Measurements from ENCODE around the gene CORO6. TPM values are rescaled to one million over a fixed set of nuclear protein-coding genes. Genes with fewer than 3 reads are reported as not detected.
"Not testable (repeated sequence)": the region's sequence is repeated elsewhere in the genome, so short reads cannot be mapped to it uniquely, and the experiment has no call there.

Gene CORO6
- 0.35 TPM for total RNA-seq

DNA sequence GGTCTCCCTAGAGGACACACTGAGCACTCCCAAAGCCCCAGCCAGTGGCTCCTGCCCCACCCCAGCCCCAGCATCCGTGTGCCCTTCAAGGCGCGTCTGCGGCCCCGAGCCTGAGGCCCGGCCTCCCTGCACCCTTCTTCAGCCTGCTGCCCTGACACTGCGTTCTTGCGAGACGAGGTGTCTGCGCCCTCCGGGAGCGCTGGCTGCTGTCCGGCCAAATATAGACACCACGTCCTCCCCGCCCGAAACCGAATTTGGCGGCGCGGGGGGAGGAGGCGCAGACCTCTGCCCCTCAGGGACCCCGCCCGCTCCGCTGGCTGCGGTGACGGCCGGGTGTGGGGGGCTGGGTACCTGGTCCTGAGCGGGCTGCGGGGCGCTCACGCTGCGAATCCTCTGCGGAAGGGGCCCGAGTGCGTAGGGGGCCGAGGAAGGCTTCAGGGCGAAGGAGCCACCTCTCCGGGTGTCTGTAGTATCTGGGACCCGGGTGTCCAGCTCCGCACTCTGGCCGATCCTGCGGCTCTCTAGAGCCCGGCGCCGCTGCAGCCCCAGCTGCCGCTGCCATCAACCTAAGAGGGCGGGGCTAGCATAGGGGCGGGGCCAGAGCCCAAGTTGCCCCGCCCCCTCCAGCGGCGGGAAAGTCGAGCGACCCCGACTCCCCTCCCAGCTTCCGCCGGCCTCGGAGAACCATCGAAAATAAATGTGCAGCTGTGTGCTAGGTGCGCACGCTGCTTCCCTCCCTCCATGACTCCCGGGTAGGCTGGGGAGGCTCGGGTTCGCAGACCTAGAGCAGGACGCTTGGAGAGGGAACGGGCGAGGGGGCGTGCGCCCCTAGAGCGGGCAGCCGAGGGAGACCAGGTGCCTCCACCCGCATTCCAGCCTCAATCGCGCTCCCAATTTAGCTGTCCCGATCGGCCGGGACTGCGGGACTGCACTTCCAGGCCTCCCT lies at the start of gene CORO6:
Gene CORO6, minus strand, starts transcription at position 576 of the 946 bp plus-strand sequence. CDS start 1,491 bp downstream, outside the sequence.
- DNase-seq (ENCODE audit: low spot score) = no peak
- ATAC-seq = peak; percentile 41

GRCh38 chr17:29671661-29672060 lies 48.9 kb upstream of the CORO6 start:
- DNase-seq (ENCODE audit: low spot score) (no peak), ATAC-seq (no peak)

- ATAC-seq = no peak
- DNase-seq (ENCODE audit: low spot score) = no peak
Observed at GRCh38 chr17:29669266-29669665, 46.6 kb upstream of the CORO6 start.

DNA sequence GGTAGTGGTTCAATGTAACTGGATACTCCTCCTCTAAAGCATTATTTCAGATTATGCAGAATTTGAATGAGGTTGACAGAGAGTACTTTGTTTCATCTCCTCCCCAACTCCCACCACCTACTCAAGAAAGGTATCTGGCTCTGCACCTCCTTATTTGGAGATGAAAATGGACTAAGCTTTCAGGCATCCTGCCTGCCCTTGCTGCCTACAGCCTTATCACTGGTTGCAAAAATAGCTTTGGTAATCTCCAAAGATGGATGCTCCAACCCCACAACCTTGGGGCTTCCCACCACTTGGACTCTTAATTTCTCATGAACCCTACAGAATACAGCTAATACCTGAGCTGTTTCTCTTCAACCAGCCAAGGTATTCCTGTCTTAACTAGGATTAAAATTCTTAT lies 45.3 kb upstream of the CORO6 start:
- ATAC-seq = no peak

DNA sequence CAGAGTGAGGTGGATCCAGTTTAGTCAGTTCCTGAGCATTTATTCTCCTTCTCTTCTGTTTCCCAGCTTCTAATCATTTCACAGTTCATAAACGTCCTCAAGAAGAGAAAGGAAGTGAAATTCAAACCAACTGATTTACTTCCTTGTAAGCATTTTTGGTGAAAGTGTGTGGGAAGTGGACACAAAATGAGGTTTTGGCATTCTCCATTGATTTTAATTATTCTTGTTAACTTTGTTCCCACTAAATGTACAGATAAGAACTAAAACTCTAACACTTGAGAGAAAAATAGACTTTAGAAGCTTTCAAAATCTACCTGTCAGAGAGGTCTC lies 42.7 kb upstream of the CORO6 start:
- DNase-seq (ENCODE audit: low spot score) (no peak), ATAC-seq (no peak)

More for the DNA sequence above, 45.3 kb upstream of the CORO6 start:
- DNase-seq (ENCODE audit: low spot score) = no peak

DNA sequence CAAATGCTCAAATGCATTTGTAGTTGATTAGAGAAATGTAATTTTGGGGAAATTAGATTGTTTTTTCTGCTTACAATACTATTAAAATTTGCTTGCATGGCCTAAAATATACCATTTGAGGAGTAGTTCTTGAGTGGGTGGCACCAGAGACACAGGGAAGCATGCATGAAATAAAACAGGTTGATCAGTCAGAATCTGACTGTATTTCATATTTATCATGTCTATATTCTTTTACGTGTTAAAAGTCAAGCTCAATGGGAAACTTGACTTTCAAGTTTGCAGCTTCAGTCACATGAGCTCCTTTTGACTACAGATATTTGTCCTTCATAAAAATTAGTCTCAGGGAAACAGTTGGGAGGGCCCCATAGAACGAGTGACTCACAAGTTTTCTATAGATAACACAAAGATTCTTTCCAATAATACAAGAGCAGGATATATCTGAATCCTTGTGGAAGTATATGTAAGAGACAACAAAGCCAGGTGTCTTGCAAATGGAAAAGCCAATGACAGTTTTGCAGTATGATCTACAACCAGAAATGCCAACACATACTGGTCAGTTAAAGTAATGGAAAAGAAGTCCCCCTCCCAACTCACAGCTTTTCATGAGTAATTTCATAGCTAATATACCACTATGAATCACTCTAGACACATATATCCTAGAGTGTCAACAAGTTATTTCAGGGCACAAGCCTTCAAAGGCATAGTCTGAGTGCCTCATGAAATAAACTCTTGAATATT lies 42.2 kb upstream of the CORO6 start:
- no peak for ATAC-seq
- no peak for DNase-seq (ENCODE audit: low spot score)

GRCh38 chr17:29663155-29663554 lies 40.4 kb upstream of the CORO6 start:
- no peak for DNase-seq (ENCODE audit: low spot score)
- peak; percentile 28 for ATAC-seq

GRCh38 chr17:29661213-29661612 lies 38.5 kb upstream of the CORO6 start:
- no peak for DNase-seq (ENCODE audit: low spot score)
- peak; percentile 26 for ATAC-seq

DNA sequence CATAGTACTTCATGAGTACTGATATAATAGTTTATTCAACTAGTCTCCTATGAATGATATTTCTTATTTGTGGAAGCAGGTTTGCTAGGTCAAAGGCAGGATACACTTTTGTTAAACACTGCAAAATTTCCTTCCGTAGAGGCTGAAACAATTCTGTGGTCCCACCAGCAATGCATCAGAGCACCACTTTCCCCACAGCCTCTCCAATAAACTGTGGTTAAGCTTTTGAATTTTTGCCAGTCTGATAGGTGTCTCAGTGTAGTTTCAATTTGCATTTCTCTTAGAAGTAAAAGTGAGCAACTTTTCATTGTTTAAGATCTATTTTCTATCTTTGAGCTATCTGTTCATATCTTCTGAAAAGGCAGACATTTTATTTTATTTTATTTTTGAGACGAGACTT lies 36.4 kb upstream of the CORO6 start:
- ATAC-seq = no peak
- no peak for DNase-seq (ENCODE audit: low spot score)

DNA sequence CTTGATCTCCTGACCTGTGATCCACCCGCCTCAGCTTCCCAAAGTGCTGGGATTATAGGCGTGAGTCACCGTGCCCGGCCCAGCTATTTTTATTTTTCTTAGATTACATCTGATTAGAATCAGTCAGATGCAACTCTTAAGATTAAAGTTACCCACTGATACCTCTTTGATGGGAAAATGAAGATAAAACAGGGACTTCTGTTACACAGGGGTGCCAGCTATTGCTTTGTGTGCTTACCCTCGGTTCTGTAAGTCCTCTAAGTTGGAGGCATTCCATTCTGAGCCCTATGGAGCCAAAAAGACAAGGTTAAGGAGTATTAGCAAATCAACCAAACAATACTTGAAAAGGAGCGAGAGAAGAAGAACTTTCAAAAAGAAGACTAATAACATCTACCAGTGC lies 32.6 kb upstream of the CORO6 start:
- ATAC-seq (no peak), DNase-seq (ENCODE audit: low spot score) (no peak)

- ATAC-seq = no peak
- no peak for DNase-seq (ENCODE audit: low spot score)
Observed at GRCh38 chr17:29653995-29654714, 31.4 kb upstream of the CORO6 start.

GRCh38 chr17:29652976-29653375 lies 30.3 kb upstream of the CORO6 start:
- DNase-seq (ENCODE audit: low spot score) (no peak), ATAC-seq (no peak)

DNA sequence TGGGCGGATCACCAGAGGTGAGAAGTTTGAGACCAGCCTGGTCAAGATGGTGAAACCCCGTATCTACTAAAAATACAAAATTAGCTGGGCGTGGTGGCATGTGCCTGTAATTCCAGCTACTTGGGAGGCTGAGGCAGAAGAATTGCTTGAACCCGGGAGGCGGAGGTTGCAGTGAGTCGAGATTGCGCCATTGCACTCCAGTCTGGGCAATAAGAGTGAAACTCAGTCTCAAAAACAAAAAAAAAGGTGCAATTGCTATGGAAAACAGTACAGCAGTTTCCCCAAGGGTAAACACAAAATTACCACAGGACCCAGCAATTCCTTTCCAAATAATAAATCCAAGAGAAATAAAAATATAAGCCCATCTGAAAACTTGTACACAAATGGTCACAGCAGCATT lies 29.2 kb upstream of the CORO6 start:
- not testable (repeated sequence) for DNase-seq (ENCODE audit: low spot score); ATAC-seq

DNA sequence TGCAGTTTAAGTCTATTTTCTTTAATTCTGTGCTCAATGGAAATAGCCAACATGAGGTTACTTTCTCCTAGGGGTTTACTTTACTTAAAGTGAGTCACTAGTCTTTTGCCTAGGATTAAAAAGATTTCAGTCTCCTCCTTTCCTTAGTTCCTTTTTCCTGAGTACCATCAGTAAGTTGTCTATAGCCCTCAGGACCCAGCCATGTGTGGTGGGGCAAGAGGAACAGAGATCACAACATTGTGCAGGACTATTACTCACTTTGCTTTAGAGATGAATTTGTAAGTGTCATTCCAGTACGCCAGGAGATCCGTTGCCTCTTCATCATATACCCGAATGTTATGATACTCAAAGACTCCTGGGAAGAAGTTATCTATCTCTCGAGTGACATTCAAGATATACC lies 27.7 kb upstream of the CORO6 start:
- ATAC-seq (no peak), DNase-seq (ENCODE audit: low spot score) (no peak)

DNA sequence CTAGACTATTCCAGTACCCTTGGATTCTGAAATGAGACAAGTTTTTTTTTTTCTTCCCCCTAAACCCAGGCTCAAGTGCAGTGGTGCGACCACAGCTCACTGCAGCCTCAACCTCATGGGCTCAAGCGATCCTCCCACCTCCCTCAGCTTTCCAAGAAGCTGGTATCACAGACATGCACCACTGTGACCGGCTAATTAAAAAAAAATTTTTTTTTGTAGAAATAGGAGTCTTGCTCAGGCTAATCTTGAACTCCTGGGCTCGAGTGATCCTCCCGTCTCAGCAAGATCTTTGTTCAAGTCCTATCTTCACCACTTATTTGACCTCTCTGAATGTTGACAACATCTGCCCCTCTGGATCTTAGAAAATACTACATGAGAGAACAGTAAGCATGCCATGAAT lies 26.6 kb upstream of the CORO6 start:
- ATAC-seq (no peak), DNase-seq (ENCODE audit: low spot score) (no peak)

DNA sequence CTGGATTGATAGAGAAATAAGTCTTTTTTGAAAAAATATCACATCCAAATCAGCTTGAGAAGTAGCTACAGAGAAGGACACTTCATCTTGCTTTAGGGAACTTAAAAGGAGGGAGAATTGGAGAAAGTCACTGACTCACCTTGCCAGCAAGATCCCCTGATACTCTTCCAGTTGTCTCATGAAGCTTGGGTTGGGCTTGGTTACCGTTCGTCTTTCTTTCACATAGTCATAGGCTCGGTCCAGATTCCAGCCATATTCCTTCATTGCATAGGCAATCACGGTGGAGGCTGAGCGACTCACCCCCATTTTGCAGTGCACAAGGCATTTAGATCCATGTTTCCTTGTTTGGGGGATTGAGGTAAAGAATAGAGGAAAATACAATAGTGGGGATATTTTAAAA lies 25.3 kb upstream of the CORO6 start:
- ATAC-seq = no peak
- no peak for DNase-seq (ENCODE audit: low spot score)

GRCh38 chr17:29645515-29646051 lies 22.9 kb upstream of the CORO6 start:
- DNase-seq (ENCODE audit: low spot score) (no peak), ATAC-seq (peak; percentile 84)

DNA sequence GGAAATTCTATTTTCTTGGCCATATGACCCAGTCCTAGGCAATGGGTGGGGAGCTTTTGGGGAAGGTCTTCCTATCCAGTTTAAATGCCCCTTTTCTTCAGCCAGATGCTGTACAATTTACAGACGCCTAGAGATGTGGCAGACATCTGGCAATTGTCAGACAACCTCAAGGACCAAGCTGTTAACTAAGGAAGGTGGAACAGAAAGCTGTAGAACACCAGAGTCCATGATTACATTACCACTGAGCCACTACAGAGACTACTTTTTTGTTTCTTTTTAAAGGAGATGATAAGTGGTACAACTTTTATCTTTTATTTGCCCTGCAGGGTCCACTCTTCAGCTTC lies 21.1 kb upstream of the CORO6 start:
- DNase-seq (ENCODE audit: low spot score) (no peak), ATAC-seq (no peak)

DNA sequence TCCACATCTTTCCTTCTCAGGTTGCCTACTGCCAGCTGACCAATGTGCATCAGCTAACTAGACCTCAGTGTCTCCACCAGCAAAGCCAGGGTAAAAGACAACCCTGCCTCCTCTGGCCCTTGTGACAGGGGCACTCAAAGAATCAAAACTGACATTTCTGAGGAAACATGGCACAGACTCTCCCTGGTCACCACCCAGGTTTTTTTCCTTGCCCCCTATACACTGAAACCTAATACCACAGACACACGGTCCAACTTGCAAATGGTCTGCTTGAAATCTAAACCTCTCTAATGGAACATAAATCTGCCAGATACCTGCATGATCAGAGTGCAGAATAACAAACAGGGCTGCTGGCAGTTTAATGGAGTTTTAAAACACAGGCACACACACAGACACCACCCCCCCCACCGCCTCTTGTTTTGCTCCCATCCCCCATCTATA lies 19.5 kb upstream of the CORO6 start:
- DNase-seq (ENCODE audit: low spot score) = no peak

GRCh38 chr17:29640981-29641642 lies 18.4 kb upstream of the CORO6 start:
- ATAC-seq = no peak

More for the DNA sequence above, 19.5 kb upstream of the CORO6 start:
- ATAC-seq = no peak

DNA sequence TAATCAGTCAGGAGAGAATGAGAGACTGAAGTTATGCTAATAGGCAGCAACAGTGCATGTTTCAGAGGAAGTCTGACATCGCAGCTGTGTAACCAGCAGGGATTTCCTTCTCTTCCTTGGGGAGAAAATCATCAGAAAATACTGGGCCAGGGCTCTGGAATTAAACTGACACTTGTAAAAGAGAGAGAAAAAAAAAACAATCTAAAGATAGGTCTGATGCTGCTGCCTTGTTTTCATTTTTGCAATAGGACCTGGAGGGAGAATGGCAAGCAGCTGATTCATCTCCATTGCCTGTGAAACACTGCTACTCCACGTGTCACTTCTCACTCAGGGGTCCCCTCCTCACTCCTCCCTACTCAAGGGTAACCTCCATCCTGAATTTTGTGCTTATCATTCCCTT lies 17.7 kb upstream of the CORO6 start:
- ATAC-seq = no peak

More at GRCh38 chr17:29640981-29641642, 18.4 kb upstream of the CORO6 start:
- DNase-seq (ENCODE audit: low spot score) = no peak

More for the DNA sequence above, 17.7 kb upstream of the CORO6 start:
- no peak for DNase-seq (ENCODE audit: low spot score)
